Fibroblast of the aortic adventitia (primary cell): Measurements from ENCODE around the gene LRP1B. TPM values are rescaled to one million over a fixed set of nuclear protein-coding genes. Genes with fewer than 3 reads are reported as not detected.

Experiments used
- DNase-seq: peaks from one replicate; pipeline ENCODE4 v3.0.0-alpha.2; 2010; ENCODE audit warnings: low read depth
- H3K4me3 ChIP-seq: 2 replicates; pipeline ENCODE4 v1.5.1; 2011; ENCODE audit warnings: low read depth, mild to moderate bottlenecking, control low read depth, low read length, moderate library complexity
- CTCF ChIP-seq: IDR thresholded peaks from 2 replicates; pipeline ENCODE4 v1.5.1; 2011; ENCODE audit warnings: mild to moderate bottlenecking, low read length, control low read depth, inconsistent platforms; ENCODE audit not compliant: insufficient read depth
- total RNA-seq: library from RNA; depleted of rRNA; stranded (reverse); fragments of >200 nt; gene quantifications from 2 replicates; pipeline ENCODE4 v1.2.3, GENCODE V29; 2012; ENCODE audit warnings: low replicate concordance

LRP1B gene
- total RNA-seq, 1 donor = 0.36 TPM

GRCh38 chr2:141311430-141311829, 819.4 kb downstream of the LRP1B start:
- no peak for DNase-seq
- H3K4me3 ChIP-seq = no peak overlapping the region
- no peak for TF ChIP-seq CTCF

GRCh38 chr2:141306368-141306767, 824.4 kb downstream of the LRP1B start:
- DNase-seq = no peak
- H3K4me3 ChIP-seq = no peak overlapping the region
- no peak for TF ChIP-seq CTCF

GRCh38 chr2:141301551-141301950, 829.3 kb downstream of the LRP1B start:
- no peak for TF ChIP-seq CTCF
- DNase-seq = no peak
- H3K4me3 ChIP-seq = no peak overlapping the region

DNA sequence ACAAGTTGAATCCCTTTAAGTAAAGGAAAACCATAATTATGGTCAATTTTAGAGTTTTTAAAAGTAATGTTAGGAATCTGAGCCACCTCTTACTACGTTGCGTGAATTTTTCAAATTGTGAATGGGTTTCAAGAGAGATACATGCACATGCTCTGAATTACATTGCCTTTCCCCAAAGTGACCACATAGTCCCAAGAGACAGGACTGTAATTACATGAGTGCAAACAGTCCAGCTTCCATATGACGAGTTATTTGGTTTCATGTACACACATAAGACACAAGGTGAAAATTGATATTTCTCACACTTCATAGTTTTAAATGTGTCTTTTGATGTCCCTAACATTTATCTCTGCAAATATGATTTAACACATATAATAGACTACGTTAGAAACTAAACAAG, 850.8 kb downstream of the LRP1B start:
- DNase-seq = no peak
- TF ChIP-seq CTCF = no peak
- H3K4me3 ChIP-seq = no peak overlapping the region

GRCh38 chr2:141271346-141271745, 859.5 kb downstream of the LRP1B start:
- no peak for TF ChIP-seq CTCF
- no peak for DNase-seq
- no peak overlapping the region for H3K4me3 ChIP-seq

DNA sequence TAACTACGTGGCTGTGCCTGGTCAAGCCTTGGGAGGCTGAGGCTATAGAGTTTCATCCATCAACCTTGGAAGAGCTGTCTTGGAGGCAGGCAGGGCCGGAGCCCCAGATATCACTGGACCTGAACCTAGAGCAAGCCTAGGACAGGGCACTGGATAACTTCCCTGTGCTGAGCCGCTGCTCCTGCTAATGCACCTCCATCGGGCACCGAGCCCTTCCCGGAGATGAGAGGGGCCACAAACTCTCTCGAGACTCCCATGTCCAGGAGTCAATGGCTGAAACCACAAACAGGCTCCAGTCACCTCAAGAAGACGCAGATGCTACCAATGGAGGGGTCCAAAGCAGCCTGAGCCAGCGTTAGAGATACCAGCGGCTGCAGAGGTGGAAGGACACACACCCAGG, 866.0 kb downstream of the LRP1B start:
- no peak for TF ChIP-seq CTCF
- DNase-seq = no peak
- no peak overlapping the region for H3K4me3 ChIP-seq

GRCh38 chr2:141260911-141261310, 869.9 kb downstream of the LRP1B start:
- DNase-seq = no peak
- H3K4me3 ChIP-seq = no peak overlapping the region
- TF ChIP-seq CTCF = no peak
